H54 (cell line): Measurements from ENCODE around the gene GAN.

Source experiments
- DNase-seq: peaks from one replicate; pipeline ENCODE4 v3.0.0; 2011; ENCODE audit warnings: low spot score, mixed read lengths; ENCODE audit not compliant: insufficient read length
- FAIRE-seq: peaks from 3 replicates; lab custom pipeline; 2011; peaks lifted over from hg19 to GRCh38; lab: Jason Lieb, UNC
- POLR2A ChIP-seq: IDR thresholded peaks from 2 replicates; pipeline ENCODE4 v1.6.1; 2011; ENCODE audit warnings: low read depth, mild to moderate bottlenecking, low read length

The GAN gene

GRCh38 chr16:81380932-81381331 is 66.2 kb downstream of the GAN start:
- TF ChIP-seq POLR2A: no peak
- FAIRE-seq: no peak
- no peak for DNase-seq

- TF ChIP-seq POLR2A: no peak
- FAIRE-seq (no peak), DNase-seq (no peak)
Measured at GRCh38 chr16:81384006-81384405, 69.2 kb downstream of the GAN start.

- no peak for DNase-seq
- FAIRE-seq: no peak
- TF ChIP-seq POLR2A: no peak
Measured at GRCh38 chr16:81385031-81385756, 70.4 kb downstream of the GAN start.

GRCh38 chr16:81388357-81388756 is 73.6 kb downstream of the GAN start:
- no peak for DNase-seq
- FAIRE-seq: no peak
- TF ChIP-seq POLR2A: no peak

GRCh38 chr16:81390840-81391239 is 76.1 kb downstream of the GAN start:
- DNase-seq: no peak
- TF ChIP-seq POLR2A: no peak
- FAIRE-seq: no peak

GRCh38 chr16:81392011-81392410 is 77.2 kb downstream of the GAN start:
- TF ChIP-seq POLR2A: no peak
- DNase-seq (no peak), FAIRE-seq (no peak)

GRCh38 chr16:81394416-81394815 is 79.7 kb downstream of the GAN start:
- no peak for TF ChIP-seq POLR2A
- FAIRE-seq: no peak

GRCh38 chr16:81394966-81395655 is 80.3 kb downstream of the GAN start:
- DNase-seq (no peak), FAIRE-seq (no peak)
- TF ChIP-seq POLR2A: no peak

More at GRCh38 chr16:81394416-81394815, 79.7 kb downstream of the GAN start:
- no peak for DNase-seq

GRCh38 chr16:81397058-81397878 is 82.5 kb downstream of the GAN start:
- no peak for FAIRE-seq
- DNase-seq: no peak
- TF ChIP-seq POLR2A: no peak

- DNase-seq (no peak), FAIRE-seq (no peak)
- no peak for TF ChIP-seq POLR2A
Measured at GRCh38 chr16:81397879-81398520, 83.2 kb downstream of the GAN start.

- DNase-seq (no peak), FAIRE-seq (no peak)
- no peak for TF ChIP-seq POLR2A
Measured at GRCh38 chr16:81399909-81400308, 85.1 kb downstream of the GAN start.

GRCh38 chr16:81401035-81401950 is 86.5 kb downstream of the GAN start:
- no peak for FAIRE-seq
- TF ChIP-seq POLR2A: no peak

GRCh38 chr16:81403208-81403600 is 88.4 kb downstream of the GAN start:
- DNase-seq: no peak
- no peak for TF ChIP-seq POLR2A
- FAIRE-seq: no peak

More at GRCh38 chr16:81401035-81401950, 86.5 kb downstream of the GAN start:
- DNase-seq: peak; percentile 88
